ENCODE data around the gene DNAH10. TPM values are rescaled to one million over a fixed set of nuclear protein-coding genes. Genes with fewer than 3 reads are reported as not detected.

DNAH10 gene
- total and polyA plus RNA-seq, 10 of the 15 experiments (the other 5 are each of a cell fraction or from before 2014, with no cell fraction given), result 0.01 to 0.32 (median 0.06) TPM

DNA sequence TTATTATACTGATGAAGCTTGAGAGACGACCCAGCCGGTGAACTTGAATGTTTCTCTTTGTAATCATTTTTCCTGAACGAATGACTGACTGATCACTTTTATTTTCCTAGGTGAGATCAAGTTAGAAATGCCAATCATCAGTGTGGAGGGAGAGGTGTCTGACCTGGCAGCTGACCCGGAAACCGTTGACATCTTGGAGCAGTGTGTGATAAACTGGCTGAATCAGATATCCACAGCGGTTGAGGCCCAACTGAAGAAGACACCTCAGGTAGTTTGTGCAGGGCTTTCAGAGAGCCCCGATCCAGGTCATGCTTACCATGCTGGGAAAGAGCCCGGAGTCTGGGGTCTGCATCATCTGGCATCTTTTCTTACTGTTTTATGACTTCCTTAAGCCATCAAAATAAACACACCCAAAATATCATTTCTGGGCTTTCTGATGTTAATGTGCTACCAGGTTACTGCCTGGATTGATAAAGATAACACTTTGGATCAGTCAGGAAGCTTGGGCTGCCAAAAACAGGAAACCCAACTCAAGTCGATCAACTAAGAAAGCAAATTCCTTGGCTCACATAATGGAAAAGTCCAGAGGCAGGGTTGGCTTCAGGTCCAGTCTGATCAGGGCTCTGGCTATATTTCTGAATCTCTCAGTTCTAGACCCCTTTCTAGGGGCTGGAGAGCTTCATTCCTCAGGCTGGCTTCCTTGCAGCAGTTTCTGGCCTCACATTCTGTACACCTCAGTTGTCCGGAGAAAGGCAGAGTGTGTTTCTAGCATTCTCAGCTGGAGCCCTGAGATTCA, 21.1 kb downstream of the DNAH10 start:
- no peak for FAIRE-seq
- in situ Hi-C loops (cut with MboI) (no loop called here), intact Hi-C loops (cut with micrococcal nuclease; ENCODE audit: unreplicated experiment) (no loop called here)
- no peak overlapping the region for H3K27ac ChIP-seq (ENCODE audit: control insufficient read depth, insufficient read depth)
- TF ChIP-seq BCL11A (IDR thresholded peaks at IDR 0.05; ENCODE audit: low read depth, low read length) (no peak), STAT1 (conservative IDR thresholded peaks at IDR 0.05) (no peak), ZSCAN29 (IDR thresholded peaks at IDR 0.05) (no peak), CBX3 (IDR thresholded peaks at IDR 0.05; ENCODE audit: borderline replicate concordance, low read depth) (no peak), BHLHE40 (IDR thresholded peaks at IDR 0.05; ENCODE audit: borderline replicate concordance in 1 of 2, low read depth in 2 of 2, low read length in 1 of 2) (no peak), ZBTB40 (IDR thresholded peaks at IDR 0.05; ENCODE audit: borderline replicate concordance) (no peak), BACH1 (IDR thresholded peaks at IDR 0.05; ENCODE audit: borderline replicate concordance) (no peak), SUPT20H (IDR thresholded peaks at IDR 0.05; ENCODE audit: borderline replicate concordance, control insufficient read depth, low read depth, low read length) (no peak), PAX8 (IDR thresholded peaks at IDR 0.05) (no peak), HDAC6 (IDR thresholded peaks at IDR 0.05; ENCODE audit: unreplicated experiment) (no peak), ATF7 (IDR thresholded peaks at IDR 0.05; ENCODE audit: low read depth) (no peak), NRF1 (conservative IDR thresholded peaks at IDR 0.05; ENCODE audit: low read depth, low read length) (no peak), KDM1A (IDR thresholded peaks at IDR 0.05; ENCODE audit: borderline replicate concordance) (no peak), NR2F1 (conservative IDR thresholded peaks at IDR 0.05) (no peak), SIX5 (IDR thresholded peaks at IDR 0.05; ENCODE audit: low read depth, low read length, severe bottlenecking) (no peak)
- TF ChIP-seq, protein P1, sequence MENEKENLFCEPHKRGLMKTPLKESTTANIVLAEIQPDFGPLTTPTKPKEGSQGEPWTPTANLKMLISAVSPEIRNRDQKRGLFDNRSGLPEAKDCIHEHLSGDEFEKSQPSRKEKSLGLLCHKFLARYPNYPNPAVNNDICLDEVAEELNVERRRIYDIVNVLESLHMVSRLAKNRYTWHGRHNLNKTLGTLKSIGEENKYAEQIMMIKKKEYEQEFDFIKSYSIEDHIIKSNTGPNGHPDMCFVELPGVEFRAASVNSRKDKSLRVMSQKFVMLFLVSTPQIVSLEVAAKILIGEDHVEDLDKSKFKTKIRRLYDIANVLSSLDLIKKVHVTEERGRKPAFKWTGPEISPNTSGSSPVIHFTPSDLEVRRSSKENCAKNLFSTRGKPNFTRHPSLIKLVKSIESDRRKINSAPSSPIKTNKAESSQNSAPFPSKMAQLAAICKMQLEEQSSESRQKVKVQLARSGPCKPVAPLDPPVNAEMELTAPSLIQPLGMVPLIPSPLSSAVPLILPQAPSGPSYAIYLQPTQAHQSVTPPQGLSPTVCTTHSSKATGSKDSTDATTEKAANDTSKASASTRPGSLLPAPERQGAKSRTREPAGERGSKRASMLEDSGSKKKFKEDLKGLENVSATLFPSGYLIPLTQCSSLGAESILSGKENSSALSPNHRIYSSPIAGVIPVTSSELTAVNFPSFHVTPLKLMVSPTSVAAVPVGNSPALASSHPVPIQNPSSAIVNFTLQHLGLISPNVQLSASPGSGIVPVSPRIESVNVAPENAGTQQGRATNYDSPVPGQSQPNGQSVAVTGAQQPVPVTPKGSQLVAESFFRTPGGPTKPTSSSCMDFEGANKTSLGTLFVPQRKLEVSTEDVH (IDR thresholded peaks at IDR 0.05; ENCODE audit: low read depth, partially characterized antibody), result no peak
- H4K20me1 ChIP-seq (ENCODE audit: control insufficient read depth, insufficient read depth), result no peaks in the 10 kb centered on the region
- ATAC-seq, result no peak
- no peak overlapping the region for H3K4me2 ChIP-seq (ENCODE audit: control insufficient read depth, insufficient read depth)
- H3K79me2 ChIP-seq (ENCODE audit: control insufficient read depth, insufficient read depth, low read length), result no peaks in the 10 kb centered on the region
- CTCF ChIA-PET, result interaction anchor here (0.9 kb wide), 1 partner anchor 9 kb away, joined by 5 read pairs; no protein-coding TSS in a partner anchor
- no peaks in the 10 kb centered on the region; the same call in 2 of the 3 replicates for H3K9me3 ChIP-seq (replicated peaks; ENCODE audit: control insufficient read depth, insufficient read depth, low read length)
- H3K9ac ChIP-seq (ENCODE audit: control insufficient read depth, insufficient read depth, low read length), result no peak overlapping the region
- no peak for DNase-seq (ENCODE audit: low read depth, low spot score)
- WGBS (ENCODE audit: insufficient coverage, insufficient replicate concordance, low lambda C conversion rate, missing lambda C conversion rate), result 70% methylated on average over 10 of the region's 10 CpGs
- no TSS peak for BruUV-seq (replicated peaks)
- no peaks in the 10 kb centered on the region for H3K27me3 ChIP-seq (replicated peaks in 1 of 2; ENCODE audit: control insufficient read depth in 2 of 2, insufficient read depth in 2 of 2, low read length in 1 of 2)
- H3K4me3 ChIP-seq, result no peak overlapping the region
- RAD21 ChIA-PET (ENCODE audit: unreplicated experiment), result no interaction called here
- POLR2A ChIA-PET, result no interaction called here
- no peaks in the 10 kb centered on the region for H3K36me3 ChIP-seq (ENCODE audit: control insufficient read depth in 2 of 2, insufficient read depth in 2 of 2, low read length in 1 of 2)
- SMC1A ChIA-PET (ENCODE audit: uncharacterized antibody, unreplicated experiment), result no interaction called here
- H3K4me1 ChIP-seq (ENCODE audit: control insufficient read depth, insufficient read depth, low read length), result no peaks in the 10 kb centered on the region
- H2AFZ ChIP-seq (ENCODE audit: control insufficient read depth, low read depth, low read length), result no peak overlapping the region
